Epithelial cell of esophagus (primary cell): ENCODE data around the gene CHRNA4.

ENCODE experiments used
- DNase-seq: peaks from one replicate; pipeline ENCODE4 v3.0.0; 2010; ENCODE audit warnings: low read depth
- H3K4me3 ChIP-seq: 2 replicates; pipeline ENCODE4 v1.5.1; 2011; ENCODE audit warnings: mild to moderate bottlenecking, low read length, control low read depth
- CTCF ChIP-seq: IDR thresholded peaks from 2 replicates; pipeline ENCODE4 v1.5.1; 2011; ENCODE audit warnings: low read depth, mild to moderate bottlenecking, low read length, control low read depth, inconsistent platforms; ENCODE audit not compliant: insufficient read depth; ENCODE audit errors: missing control alignments

Gene CHRNA4

GRCh38 chr20:63401384-63402110 is 40.4 kb upstream of the CHRNA4 start:
- no peak for TF ChIP-seq CTCF
- DNase-seq: no peak
- H3K4me3 ChIP-seq: no peak overlapping the region

GRCh38 chr20:63400486-63401210 is 39.5 kb upstream of the CHRNA4 start:
- TF ChIP-seq CTCF: no peak
- no peak for DNase-seq
- no peak overlapping the region for H3K4me3 ChIP-seq

GRCh38 chr20:63399596-63400375 is 38.6 kb upstream of the CHRNA4 start:
- H3K4me3 ChIP-seq: no peak overlapping the region
- no peak for TF ChIP-seq CTCF
- no peak for DNase-seq

GRCh38 chr20:63398744-63399514 is 37.8 kb upstream of the CHRNA4 start:
- DNase-seq: no peak
- no peak for TF ChIP-seq CTCF
- no peak overlapping the region for H3K4me3 ChIP-seq

GRCh38 chr20:63397946-63398450 is 36.8 kb upstream of the CHRNA4 start:
- TF ChIP-seq CTCF: no peak
- H3K4me3 ChIP-seq: no peak overlapping the region

GRCh38 chr20:63397155-63397843 is 36.1 kb upstream of the CHRNA4 start:
- TF ChIP-seq CTCF: no peak
- no peak for DNase-seq
- no peak overlapping the region for H3K4me3 ChIP-seq

More at GRCh38 chr20:63397946-63398450, 36.8 kb upstream of the CHRNA4 start:
- DNase-seq: no peak
